NCI-H2107 (cell line): ENCODE results near the gene PCDH9.
"Not testable (repeated sequence)": the region's sequence is repeated elsewhere in the genome, so short reads cannot be mapped to it uniquely, and the experiment has no call there.

Experiments
- DNase-seq: peaks from one replicate; lab custom pipeline; 2025; lab: John Stamatoyannopoulos, UW

Gene PCDH9

DNA sequence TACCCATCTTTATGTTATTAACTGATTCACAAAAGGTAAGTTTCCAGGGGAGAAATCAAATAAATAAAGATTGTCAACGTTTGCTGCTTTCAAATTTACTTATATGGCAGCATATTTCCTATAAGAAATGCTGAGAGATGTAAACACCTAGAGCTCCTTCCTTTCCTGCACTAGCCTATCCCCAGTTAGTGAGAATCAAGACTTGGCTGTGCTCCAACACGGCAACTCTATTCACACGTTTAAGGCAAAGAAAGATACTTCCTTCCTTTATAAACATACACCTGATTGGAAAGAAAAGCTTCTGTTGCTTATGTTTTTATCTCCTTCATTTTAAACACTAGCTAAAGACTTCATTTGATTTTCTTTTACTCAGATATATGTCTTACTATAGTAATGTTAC, 107.0 kb downstream of the PCDH9 start:
- no peak for DNase-seq

DNA sequence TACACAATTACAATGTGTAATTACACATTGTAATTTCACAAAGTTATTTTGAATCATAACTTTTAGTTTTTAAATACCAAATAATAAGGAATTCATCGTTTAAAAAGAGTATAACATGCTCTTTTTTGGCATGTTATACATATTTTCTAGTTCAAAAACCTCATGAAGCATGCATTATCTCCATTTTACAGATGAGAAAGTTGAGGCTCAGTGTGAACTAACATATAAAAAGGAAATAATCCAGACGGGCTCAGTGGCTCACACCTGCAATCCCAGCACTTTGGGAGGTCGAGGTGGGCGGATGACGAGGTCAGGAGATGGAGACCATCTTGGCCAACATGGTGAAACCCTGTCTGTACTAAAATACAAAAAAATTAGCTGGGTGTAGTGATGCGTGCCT, 107.9 kb downstream of the PCDH9 start:
- DNase-seq = no peak

DNA sequence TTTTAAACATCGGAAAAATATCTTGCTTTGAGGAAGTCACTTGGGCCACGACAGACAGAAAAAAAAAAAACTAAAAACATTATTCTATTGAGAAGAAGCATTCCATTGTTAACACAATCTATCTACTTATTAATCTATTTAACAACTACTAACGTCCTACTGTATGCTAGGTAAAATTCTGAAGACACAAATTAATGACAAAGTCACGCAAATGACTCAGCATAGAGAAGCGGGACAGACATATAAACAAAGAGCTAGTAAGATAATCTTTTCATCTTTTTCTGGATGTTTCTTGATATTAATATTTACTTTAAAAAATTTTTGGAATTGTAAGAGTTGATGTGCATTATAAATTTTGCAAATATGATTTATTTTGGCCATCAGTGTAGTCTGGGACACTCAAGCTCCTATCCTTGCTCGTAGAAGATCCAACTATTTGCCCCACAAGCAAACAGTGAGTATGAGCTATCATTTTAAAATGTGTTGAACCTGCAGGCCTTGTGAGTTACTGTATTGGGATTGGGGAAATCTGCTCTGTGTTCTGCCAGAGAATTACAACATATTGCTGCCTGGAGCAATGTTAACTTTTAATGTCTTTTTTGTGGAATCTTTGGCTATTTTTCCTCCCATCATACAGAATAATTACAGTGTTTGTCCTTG, 109.1 kb downstream of the PCDH9 start:
- DNase-seq = no peak

DNA sequence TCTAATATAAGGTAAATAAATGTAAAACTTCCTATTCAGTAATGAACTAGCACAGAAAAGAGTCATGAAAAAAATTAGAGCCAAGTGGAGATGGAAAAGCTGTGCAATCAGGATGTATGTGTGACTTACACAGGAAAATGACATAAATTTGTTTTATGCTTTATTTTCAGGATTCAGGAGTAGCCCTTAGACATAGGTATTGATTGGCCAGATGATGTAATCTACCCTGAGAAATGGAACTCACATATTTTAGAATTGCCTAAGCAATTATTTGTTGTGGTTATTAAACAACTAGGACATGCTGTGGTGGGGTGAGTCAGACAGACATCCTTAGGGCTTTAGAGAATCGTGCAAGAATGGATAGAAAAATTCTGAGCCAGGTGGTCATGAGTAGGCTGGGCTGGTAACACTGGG, 110.6 kb downstream of the PCDH9 start:
- DNase-seq = no peak

DNA sequence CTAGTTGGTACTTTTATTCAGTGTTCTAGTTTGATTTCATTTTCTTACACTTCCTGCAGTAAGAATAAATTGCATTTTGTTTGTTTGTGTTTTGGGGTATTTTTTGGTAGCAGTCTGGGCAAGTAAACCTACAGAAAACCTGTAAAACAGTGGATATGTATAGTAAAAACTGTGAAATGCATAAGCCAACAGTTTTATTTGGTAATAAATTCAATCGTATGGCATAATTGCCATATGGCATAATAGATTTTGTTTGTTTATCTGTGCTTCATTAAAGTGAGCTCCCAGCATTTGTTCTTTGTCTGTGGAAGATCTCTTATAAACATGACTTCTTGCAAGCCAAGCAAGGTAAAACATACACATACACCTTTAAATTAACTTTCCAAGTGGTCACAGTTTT, 111.9 kb downstream of the PCDH9 start:
- no peak for DNase-seq

DNA sequence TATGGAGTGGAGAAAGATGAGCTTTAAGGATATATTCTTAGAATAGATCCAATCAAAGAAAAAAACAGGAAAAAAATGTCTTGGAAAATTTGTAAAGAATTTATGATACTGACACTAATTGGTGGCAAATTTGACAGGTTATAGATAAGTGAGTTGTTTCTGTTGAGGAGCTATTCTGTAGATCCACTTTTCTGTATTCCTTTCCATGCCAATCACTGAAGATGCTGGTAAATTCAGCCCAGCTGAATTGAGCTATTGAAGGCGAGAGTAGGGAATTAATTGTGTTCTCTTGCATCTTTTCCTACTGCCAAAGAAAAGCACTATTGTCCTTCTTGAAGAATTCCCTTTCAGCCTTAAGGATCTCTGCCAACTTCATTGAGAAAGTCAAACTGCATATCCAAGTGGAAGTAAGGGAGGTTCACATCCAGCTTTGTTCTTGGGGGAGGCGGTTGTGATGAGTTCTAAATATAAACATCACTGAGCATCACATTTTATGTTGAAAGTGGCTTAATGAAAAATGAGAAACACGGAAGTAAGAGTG, 113.1 kb downstream of the PCDH9 start:
- DNase-seq = no peak

DNA sequence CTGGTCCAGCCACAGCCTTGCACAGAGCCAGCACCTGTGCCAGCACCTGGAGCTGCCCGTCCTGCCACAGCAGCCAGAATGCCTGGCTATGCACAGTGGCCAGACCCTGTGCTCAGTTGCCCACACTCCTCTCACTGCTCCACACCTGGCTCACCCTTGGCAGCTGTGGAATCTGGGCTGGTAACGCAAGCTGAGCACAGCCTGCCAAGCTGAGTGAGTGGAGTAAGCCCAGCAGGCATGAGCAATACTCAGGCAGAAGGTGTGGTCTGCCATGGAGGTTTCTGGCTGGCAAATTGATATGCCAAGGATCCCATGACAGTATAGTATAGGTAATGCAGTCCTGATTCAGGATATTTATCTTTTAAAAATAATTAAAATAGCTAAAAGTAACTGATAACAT, 122.2 kb downstream of the PCDH9 start:
- DNase-seq = no peak

DNA sequence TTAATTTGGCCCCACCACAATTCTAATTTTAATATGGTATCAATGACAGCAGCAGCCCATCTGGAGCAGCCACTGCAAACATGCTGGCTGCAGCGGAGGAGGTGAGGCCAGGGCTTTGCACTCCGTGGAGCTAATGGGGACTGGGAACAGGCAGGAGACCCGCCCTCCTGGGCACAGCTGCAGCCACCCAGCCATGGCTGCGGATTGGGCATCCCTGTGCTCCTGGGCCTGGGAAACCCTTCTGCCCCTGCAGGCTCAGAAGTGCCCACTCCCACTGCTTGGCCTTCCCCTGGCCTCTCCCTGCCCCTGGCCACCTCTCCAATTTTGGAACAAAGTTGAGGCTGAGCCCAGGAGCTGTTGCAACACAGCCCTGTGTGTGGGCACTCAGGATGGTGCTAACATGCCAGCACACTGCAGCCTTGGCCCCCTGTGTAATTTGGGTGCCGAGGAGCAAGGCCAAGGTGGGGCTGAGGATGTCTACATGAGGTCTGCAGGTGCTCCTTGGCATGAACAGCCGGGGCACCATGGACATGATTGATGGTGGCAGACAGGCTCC, 123.6 kb downstream of the PCDH9 start:
- no peak for DNase-seq

DNA sequence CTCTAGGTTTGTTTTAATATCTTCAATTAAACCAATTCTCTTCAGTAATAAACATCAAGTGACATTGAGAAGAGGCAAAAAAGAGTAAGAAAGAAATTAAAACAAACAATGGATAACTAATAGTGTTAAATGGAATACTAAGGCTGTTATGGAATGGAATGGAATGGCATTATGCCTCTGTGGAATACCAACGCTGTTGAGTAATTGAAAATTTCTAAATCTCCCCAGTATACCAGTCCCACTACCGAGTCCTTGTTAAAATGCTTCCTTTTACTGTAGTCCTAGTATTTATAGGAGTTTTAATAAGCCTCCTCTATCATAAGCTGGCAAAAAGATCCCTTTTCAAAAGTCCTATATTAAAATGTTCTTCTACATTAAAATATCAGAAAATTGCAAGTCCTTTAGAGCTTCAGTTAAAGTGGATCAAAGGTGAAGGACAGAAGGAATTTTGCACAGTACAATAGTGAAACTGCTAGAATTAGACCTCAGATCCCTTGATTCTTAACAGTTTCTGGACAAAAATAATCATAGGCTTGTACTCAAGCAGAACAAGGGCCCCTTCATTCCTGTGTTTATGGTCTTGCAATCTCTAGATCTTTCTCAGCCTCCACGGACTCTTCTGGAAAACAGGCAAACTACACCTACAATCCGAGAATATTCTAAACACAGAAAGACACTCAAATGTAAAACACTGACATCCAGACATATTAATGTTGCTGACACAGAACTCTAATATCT, 128.2 kb downstream of the PCDH9 start:
- no peak for DNase-seq

DNA sequence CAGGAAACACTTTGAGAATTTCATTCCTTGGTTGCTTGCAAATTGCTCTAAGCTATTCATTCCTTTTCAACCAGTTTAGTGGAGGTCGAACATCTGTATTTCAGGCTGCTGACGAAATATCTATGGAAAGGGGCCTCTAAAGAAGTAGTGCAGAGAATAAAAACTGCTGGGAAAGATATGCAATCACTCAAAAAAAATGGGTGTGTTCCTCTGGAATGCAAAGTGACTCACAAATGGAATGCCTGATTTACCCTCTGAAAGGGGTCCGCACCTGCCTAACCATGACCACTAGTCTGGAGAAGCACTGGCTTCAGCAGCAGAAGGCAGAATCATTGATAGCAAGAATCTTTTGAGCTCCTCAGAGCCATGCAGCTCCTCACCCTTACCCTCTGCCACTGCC, 129.4 kb downstream of the PCDH9 start:
- no peak for DNase-seq

DNA sequence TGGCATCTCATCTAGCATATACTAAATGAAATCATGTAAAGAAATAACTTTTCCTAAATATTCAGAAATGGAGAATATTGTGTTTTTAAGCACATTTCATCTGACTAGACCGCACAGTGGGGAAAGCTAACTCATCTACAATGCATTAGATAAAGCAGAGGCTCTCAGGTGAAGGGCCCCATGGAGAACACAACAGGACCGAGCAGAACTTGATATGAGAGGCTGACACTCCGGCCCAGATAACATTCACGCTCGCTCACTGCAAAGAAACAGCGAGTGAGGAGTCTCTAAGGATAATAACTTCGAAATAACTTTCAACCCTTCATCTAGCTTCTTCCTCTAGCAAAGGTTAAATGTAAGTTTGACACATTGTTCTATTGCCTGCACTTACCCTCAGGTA, 130.6 kb downstream of the PCDH9 start:
- no peak for DNase-seq

DNA sequence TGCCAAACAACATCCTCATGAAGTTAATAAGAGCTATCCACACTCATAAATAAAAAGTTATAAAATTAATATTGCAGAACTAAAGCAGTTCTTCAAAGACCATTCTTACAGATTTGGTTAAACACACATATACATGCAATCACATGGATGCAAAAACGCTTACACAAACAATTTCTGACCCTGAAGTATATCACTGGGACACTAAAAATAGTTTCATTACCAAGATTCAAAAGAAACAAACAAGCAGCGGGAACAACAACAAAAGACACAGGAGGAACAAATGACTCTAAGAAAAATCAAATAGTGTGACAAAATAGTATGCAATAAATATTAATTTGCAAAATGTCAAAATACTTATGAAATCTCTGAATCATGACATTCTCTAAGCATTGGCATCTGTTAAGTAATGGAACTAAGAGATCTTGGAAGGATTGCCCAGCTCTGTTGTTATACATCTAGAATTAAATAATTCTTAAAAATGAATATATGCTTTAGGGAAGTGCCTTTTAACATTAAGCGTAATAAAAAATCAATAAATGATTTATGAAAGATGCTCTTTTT, 132.2 kb downstream of the PCDH9 start:
- DNase-seq = no peak

DNA sequence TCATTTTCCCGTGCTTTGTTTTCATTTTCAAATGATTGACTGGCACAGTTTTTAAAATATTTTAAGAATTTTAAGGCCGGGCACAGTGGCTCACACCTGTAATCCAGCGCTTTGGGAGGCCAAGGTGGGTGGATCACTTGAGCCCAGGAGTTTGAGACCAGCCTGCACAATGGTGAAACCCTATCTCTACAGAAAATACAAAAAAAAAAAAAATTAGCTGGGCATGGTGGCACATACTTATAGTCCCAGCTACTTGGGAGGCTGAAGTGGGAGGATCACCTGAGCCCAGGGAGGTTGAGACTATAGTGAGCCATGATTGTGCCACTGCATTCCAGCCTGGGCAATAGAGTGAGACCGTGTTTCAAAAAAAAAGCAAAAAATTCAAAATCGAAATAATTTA, 133.2 kb downstream of the PCDH9 start:
- DNase-seq = not testable (repeated sequence)

DNA sequence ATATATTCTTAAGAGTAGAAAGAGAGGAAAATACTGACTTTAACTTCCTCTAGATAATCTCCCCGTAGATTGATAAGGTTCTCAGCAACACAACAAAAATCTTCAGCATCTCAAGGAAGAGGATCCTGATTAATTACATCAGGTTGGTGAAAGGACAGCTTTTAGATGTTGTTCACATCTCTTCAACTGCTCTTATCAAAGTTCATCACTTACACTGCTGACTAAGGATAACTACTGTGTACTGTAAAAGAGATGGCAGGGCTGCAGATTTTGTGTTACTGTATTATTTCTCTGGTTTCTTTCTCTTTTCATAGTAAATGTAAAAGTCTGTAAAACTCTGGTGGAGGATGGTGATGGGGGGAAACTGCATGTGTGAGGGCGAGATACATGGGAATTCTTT, 133.7 kb downstream of the PCDH9 start:
- no peak for DNase-seq

DNA sequence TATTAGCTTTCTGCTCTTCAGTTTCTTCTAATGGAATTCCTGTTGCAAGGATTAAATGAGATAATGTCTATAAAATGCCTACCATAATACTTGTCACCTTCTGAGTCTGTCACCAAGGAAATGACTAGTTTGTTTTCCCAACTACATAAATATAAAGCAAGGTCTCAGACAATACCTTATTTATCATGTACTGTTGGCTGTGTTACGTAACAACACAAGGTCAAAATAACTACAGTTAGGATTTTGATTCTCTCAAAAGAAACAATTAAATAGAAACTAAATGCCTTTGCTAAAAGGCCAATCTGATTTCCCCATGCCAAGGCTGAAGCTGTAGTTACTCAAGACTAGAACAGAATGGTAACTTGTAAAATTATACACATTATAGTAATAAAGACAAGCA, 134.5 kb downstream of the PCDH9 start:
- DNase-seq = no peak

DNA sequence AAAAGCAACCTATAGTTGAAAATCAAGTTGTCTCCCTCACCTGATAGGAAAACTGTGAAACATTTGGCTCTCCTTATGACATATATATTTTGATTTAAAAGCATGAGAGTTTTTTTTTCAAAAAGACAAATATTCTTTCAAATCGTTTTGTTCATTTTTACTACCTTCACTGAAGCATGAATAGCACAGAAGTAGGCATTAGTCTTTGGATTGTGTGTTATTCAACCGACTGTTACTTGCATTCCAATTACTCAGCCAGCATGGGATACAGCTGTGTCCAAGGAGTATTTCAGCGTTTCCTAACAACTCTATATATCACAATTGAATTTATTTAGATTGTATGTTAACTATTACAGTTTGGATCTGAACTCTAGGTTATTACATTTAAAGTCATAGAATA, 135.2 kb downstream of the PCDH9 start:
- no peak for DNase-seq

DNA sequence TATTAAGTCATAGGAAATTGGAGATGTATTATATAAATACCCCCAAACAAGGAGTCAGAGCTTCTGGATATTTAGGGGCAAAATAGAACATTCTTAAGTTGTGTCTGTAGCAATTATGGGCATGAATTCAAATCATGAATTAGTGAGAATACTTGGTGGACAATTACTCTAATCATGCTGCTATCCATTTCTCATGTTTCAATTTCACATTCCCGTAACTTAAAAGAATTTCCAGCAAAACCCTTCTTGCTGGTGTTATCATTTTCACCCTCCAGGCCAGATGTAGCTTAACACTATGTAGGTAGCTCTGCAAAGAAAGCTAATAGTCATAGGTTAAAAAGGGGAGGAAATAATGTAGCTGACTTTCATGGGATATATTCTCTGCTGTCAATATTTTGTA, 136.1 kb downstream of the PCDH9 start:
- no peak for DNase-seq

DNA sequence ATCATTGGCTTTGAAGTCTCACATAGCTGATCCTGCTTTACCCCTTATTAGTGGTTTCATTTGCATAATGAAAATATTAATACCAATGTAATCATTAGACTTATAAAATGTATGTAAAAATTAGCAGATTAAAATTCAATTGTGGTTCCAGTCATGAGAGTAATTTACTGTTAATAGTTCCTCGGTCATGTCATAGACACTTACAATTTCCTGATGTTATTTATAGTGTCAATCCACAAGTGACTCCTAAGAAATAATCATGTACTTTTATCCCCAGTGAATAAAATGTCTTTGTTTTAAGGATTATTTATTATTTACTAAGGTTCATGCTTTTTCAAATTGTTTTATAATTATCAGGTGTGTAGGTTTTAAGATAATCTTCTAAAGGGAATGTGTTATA, 138.5 kb downstream of the PCDH9 start:
- DNase-seq = no peak

DNA sequence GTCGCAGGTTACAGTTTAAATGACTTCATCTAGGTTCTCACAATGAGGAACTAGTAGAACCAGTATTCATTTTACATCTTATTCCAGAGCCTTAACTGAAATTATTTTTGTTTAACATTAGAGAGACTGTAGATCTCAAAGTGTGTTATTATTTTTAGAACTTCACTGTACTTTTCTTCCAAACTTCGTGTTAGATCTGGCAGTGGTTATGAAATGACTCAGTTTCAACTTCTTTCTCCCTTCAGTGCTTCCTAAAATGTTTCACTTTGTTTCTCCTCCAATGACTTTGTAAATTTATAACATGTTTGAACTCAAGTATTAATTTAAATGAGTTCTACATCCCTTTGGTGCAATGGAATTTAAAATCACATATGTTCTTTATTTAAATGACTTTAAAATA, 139.3 kb downstream of the PCDH9 start:
- DNase-seq = no peak

DNA sequence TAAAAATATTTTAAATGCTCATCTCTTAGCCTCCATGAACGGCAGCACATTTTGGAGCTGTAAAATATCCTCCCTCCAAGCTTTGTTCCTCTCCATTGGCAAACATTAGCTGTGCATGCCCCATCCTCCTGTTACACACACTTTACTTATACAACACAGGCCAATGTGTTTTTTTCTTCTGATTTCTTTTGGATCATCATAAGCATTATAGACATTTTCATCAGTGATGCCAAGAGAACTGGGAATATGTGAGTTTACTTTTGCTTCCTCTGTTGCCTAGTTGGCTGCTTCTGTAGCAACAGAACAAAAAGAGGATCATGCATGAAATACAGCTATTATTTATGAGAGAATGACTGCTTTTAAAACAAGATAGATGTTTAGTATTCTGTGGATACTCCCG, 142.6 kb downstream of the PCDH9 start:
- no peak for DNase-seq

DNA sequence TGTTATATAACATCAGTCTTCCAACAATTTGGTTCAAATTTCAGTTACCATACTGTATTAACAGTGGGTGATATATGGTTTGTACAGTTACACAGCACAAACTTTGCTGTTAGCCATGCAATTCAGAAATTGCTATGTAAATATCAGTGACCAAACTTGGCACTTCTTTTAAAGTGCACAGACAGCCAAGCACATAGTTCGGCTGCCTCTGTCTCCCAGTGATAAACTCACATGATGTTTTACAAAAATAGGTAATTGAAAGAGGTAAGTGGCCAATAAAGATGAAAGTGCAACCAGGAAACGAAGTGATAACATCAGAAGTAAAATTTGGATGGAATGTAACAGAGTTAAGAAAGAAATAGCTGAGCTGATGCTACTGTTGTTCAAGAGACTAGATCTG, 143.9 kb downstream of the PCDH9 start:
- no peak for DNase-seq

DNA sequence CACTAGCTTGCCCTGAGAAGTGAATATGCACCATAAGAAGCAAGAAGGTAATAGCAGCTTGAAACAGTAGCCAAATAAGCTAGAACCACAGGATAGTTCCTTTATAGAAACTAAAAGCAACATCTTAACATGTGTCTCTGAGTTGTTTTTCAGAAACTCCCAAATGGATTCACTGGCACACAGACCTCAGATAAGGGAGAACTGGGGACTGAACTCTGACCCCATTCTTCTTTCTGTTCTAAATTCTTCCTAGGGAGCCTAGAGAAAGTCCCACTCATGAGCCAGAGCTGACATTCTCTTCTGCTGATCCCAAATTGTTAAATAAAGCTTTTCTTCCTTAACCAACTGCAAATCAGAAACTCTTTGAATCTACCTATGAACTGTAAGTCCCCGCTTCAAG, 146.1 kb downstream of the PCDH9 start:
- no peak for DNase-seq

DNA sequence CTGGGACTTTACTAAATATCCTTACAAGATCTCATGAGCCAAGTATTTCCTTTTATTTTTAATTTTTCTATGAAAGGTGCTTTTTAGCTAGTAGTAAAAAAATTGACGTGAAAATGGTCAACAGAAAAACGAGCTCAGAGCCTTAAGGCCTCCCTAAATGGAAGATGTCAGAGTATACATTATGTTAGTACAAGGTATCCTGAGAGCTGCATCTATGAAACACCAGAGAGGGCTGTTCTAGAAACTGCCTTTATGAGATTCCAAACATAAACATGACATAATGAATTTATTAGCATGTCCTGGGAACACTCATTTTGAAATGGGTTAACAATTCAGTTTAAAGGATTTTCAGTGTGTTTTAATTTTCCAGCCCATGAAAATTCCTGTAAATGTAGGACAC, 146.6 kb downstream of the PCDH9 start:
- no peak for DNase-seq
